GM20000 (cell line): ENCODE results near the gene TCAF2.
"Not testable (repeated sequence)": the region's sequence is repeated elsewhere in the genome, so short reads cannot be mapped to it uniquely, and the experiment has no call there.

Experiments used
- DNase-seq: peaks from one replicate; pipeline ENCODE4 v3.0.0; 2012; ENCODE audit warnings: low spot score

Gene TCAF2

GRCh38 chr7:143620646-143621045, at the start of gene TCAF2:
Gene TCAF2 (plus strand): TSS chr7:143620974.
- DNase-seq, result not testable (repeated sequence)

GRCh38 chr7:143571501-143571900, 49.3 kb upstream of the TCAF2 start, which contains the start of gene CTAGE15:
Gene CTAGE15 (plus strand): TSS chr7:143571801. CDS start chr7:143571818, 17 bp downstream.
- DNase-seq, result not testable (repeated sequence)

- DNase-seq, result not testable (repeated sequence)
These were observed 32.6 kb upstream of the TCAF2 start for GRCh38 chr7:143588183-143588582.

- not testable (repeated sequence) for DNase-seq
These were observed 30.9 kb upstream of the TCAF2 start for GRCh38 chr7:143589897-143590296.

- DNase-seq, result not testable (repeated sequence)
These were observed 22.7 kb upstream of the TCAF2 start for GRCh38 chr7:143598086-143598485.

GRCh38 chr7:143603549-143603948, 17.2 kb upstream of the TCAF2 start:
- DNase-seq, result not testable (repeated sequence)

- not testable (repeated sequence) for DNase-seq
These were observed 14.7 kb upstream of the TCAF2 start for GRCh38 chr7:143606088-143606487.

GRCh38 chr7:143615545-143615944, 5.2 kb upstream of the TCAF2 start:
- not testable (repeated sequence) for DNase-seq

GRCh38 chr7:143617204-143617603, 3.6 kb upstream of the TCAF2 start:
- DNase-seq, result not testable (repeated sequence)

- DNase-seq, result not testable (repeated sequence)
These were observed 716 bp upstream of the TCAF2 start for GRCh38 chr7:143620058-143620457.

GRCh38 chr7:143621175-143621574, 401 bp downstream of the TCAF2 start:
- DNase-seq, result not testable (repeated sequence)

GRCh38 chr7:143622130-143622529, 1.4 kb downstream of the TCAF2 start:
- DNase-seq, result not testable (repeated sequence)

GRCh38 chr7:143630653-143631052, 9.9 kb downstream of the TCAF2 start:
- DNase-seq, result not testable (repeated sequence)

- not testable (repeated sequence) for DNase-seq
These were observed 11.7 kb downstream of the TCAF2 start for GRCh38 chr7:143632506-143632905.

GRCh38 chr7:143633013-143633618, 12.3 kb downstream of the TCAF2 start:
- DNase-seq, result not testable (repeated sequence)

- not testable (repeated sequence) for DNase-seq
These were observed 14.8 kb downstream of the TCAF2 start for GRCh38 chr7:143635364-143636240.

GRCh38 chr7:143639372-143639771, 18.6 kb downstream of the TCAF2 start:
- not testable (repeated sequence) for DNase-seq

- not testable (repeated sequence) for DNase-seq
These were observed 19.9 kb downstream of the TCAF2 start for GRCh38 chr7:143640528-143641189.

- DNase-seq, result not testable (repeated sequence)
These were observed 25.8 kb downstream of the TCAF2 start for GRCh38 chr7:143646598-143646997.

GRCh38 chr7:143649902-143650301, 29.1 kb downstream of the TCAF2 start:
- not testable (repeated sequence) for DNase-seq

- DNase-seq, result not testable (repeated sequence)
These were observed 29.7 kb downstream of the TCAF2 start for GRCh38 chr7:143650447-143650846.
